Measurements from ENCODE around the gene EEF2KMT.
"Not testable (repeated sequence)": the region's sequence is repeated elsewhere in the genome, so short reads cannot be mapped to it uniquely, and the experiment has no call there.

Gene EEF2KMT, protein sequence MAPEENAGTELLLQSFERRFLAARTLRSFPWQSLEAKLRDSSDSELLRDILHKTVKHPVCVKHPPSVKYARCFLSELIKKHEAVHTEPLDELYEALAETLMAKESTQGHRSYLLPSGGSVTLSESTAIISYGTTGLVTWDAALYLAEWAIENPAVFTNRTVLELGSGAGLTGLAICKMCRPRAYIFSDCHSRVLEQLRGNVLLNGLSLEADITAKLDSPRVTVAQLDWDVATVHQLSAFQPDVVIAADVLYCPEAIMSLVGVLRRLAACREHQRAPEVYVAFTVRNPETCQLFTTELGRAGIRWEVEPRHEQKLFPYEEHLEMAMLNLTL

DNA sequence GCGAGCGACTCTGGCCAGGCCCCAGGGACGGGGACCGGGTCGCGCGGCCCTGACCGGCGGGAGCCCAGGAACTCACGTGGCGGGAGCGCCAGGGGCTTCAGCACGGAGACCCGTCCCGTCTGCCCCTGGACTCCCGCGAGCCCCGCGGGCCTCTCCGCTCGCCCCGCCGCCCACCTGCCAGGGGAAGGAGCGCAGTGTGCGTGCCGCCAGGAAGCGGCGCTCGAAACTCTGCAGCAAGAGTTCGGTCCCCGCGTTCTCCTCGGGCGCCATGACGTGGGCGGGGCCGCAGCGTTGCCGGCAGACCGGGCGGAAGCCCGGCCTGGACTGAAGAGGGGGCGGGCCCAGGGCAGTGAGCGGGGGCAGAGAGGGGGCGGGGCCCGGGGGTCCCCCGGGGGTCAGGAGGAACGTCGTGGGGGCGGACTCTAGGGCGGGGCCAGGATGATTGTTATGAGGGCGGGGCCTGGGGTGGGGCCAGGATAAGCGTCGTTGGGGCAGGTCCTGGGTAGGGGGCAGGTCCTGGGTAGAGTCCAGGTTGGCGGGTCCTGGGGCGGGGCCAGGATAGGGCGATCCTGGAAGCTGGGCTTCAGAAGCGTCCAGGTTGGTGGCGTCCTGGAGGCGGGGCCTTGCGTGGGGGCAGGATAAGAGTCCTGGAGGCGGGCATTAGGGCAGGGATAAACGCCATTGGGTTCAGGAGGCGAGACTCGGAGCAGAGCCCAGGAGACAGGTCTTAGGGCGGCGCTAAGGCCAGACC is at the start of gene EEF2KMT:
Gene EEF2KMT (minus strand): TSS at position 326 of the 751 bp plus-strand sequence. CDS start 56 bp downstream, at position 270.
- DNase-seq (ENCODE audit: low read depth, low spot score), result peak; percentile 99

DNA sequence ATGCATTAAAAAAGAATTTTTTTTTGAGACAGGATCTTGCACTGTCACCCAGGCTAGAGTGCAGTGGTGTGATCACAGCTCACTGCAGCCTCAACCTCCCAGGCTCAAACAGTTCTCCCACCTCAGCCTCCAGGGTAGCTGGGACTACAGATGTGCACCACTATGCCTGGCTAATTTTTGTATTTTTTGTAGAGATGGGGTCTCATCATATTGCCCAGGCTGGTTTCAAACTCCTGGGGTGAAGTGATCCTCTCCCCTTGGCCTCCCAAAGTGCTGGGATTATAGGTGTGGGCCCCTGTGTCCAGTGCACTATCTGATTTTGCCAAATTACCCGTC is 47.0 kb upstream of the EEF2KMT start:
- DNase-seq (ENCODE audit: low read depth, low spot score), result not testable (repeated sequence)

DNA sequence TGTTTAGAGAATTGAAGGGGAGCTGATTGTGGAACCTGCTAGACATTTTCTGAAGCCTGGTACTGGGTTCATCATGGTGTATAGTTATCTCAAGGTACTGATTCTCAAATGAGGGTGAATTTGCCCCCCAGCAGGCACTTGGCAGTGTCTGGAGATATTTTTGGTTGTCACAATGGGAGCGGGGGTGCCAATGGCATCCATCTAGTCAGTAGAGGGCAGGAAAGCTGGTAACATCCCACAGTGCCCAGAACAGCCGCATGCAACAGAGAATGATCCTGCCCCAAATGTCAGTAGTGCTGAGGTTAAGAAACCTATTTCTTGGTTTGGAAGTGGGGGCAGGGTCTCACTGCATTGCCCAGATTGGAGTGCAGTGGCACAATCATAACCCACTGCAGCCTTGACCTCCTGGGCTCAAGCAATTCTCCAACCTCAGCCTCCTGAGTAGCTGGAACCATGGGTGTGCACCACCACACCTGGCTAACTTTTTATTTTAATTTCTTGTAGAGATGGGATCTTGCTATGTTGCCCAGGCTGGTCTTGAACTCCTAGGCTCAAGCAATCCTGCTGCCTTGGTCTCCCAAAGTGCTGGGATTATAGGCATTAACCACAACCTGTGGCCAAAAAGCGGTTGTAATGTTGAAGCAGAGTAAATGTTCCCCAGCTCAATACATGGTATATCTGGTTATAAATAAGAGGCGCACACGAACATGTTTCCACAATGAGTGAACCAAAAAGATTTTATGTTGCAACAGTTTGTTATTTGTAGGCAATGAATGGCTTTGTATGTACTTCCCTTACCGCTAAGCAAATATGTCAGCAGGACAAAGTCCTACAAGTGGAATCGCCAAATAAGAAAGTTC is 46.4 kb upstream of the EEF2KMT start:
- no peak for DNase-seq (ENCODE audit: low read depth, low spot score)

DNA sequence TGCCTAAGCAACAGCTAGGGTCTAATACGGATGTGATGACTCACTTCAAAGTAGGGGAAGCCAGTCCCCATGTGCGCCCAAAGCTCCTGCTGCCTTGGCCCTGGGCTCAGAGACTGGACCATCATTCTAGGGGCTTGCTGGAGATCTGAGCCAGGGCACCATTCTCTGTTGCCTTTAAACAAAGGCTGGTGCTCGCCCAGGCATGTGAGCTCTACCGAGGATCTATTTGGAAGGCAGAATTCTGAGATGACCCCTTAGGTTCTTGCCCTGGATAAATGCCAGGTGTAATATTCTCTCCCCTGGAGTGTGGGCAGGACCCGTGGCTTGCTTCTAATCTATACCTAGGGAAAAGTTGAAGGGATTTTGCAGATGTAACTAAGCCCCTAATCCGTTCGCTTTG is 42.6 kb upstream of the EEF2KMT start:
- DNase-seq (ENCODE audit: low read depth, low spot score), result not testable (repeated sequence)

DNA sequence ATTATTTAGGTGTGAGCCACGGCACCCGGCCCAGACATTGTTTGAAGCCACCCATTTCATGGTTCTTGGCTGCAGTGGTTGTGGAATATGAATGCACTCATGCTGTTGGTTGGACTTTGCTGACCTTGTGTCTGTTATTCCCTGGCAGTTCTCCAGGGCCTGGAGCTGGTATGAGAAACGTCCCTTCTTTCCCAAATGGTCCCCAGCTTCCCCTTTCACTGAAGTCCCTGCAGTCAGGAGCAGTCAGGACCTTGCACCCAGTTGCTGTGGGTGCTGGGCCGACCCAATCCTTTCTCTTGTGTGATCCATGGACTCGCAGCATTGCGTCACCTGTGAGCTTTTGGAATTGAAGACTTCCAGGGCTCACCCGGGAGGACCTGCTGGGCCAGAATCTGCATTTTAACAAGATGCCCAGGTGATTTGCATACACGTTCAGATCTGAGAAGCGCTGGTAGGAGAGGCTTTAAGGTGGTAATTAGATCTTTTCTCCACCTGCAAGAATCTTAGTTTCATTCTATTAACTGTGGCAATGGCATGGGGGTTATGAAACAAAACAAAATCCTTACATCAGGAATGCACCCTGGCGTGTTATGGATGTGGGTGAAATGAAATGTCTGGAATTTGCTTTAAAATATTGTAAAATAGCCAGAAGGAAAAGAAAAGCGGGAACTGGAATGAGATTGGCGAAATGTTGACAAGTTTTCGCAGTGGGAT is 37.3 kb upstream of the EEF2KMT start:
- not testable (repeated sequence) for DNase-seq (ENCODE audit: low read depth, low spot score)

DNA sequence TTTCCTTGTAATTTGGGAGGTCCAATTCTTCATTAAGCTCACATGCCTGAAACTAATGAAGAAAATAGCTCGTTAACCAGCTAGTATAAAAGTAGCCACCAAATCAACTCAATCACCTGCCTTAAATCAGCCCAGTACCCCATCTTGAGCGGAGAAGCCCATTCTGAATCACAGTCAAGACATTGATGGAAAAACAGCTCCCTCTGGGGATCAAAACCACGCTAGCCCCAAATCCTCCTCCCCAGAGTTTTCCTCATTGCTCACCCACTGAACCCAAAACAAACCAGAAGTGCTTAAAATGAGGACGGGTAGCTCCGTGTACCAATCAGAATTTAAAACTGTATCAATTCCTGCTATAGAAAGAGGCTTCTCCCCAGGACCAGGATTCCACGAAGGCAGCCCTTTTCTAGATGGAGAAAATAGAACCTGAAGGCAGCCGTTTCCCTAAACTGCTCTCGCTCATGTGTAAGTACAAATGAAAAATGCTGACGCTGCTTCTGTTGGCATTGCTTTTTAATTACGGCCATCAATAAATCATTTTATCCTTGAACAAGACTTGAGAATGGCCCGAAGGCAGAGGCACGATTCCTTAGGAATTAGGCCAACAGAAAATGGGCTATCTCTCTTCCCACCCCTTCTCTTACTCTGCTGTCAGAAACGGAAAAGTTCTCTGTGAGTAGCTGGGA is 35.5 kb upstream of the EEF2KMT start:
- not testable (repeated sequence) for DNase-seq (ENCODE audit: low read depth, low spot score)

DNA sequence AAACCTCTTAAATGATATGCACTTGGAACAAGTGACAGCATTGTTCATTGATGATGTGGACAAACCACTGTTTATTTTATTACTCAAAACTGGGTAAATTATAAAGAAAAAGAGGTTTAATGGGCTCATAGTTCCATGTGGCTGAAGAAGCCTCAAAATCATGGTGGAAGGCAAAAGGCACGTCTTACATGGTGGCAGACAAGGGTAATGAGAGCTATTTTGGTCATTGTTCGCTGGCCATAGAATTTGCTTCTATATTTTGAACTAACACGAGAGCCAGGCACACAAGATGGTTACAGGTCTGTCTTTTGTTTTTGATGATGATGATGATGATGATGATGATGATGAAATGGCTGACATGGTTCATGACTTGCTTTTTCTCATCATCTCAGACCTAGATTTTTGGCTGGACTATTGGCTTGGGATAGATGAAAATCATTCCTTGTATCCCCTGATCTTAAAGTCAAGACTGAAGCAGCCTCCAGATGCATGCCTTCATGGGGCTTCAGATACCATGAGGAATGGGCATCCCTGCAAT is 33.9 kb upstream of the EEF2KMT start:
- not testable (repeated sequence) for DNase-seq (ENCODE audit: low read depth, low spot score)

DNA sequence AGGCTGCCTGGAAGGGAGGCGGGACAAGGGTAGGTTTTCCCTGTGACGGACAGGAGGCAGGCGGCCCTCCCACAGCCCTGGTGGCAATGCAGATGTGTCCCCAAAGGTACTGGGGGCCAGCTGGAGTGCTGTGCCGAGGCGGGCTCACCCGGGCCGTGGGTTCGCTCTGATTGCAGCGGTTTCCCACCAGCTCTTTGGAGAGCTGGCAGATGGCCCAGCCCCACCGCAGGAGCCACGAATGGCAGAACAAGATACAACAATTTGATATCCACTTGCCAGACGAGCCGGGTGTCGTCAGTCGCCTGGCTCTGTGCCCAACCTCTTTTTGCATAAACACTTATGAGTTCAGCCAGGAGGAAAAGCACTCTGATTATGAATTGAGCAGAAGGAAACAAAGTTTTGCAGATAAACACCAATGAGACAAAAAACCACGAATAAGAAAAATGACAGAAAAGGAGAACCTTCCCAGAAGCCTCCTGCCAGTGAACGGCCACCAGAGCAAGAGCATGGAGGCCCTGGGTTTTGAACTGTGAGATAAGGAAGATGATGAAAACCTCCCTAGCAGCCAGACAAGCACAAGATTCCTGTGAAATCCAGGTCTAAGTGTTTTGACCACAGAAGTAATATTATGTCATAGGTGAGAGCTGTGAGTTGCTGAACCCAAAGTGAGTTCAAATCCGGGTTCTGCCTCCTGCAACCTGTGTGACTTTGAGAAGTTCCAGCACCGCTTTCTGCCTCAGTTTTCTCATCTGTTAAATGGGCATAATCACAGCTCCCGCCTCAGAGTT is 19.9 kb upstream of the EEF2KMT start:
- DNase-seq (ENCODE audit: low read depth, low spot score), result peak; percentile 74

DNA sequence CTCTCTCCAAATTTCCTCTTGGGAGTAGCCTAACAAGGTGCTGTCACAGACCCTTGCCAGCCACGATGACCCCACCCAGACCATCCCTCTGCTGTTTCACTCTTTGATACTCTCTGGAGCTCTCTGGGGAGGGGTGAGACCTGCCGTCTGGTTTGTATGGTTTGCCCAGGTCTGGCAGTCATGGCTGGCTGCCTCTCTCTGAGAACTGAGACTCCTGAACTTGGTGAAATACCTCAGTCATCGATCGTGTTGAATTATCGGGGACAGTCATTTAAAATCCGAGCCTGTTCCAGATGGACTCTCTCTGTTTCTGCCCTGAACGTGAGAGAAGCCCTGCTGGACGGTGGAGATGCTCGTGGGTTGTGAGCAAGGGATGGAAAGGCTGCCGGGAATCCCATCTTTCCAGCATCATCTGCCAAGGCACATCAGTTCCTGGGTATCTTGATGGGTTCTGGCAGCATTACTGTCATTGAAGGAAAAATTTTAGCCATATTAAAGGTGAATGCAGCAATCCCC is 19.2 kb upstream of the EEF2KMT start:
- not testable (repeated sequence) for DNase-seq (ENCODE audit: low read depth, low spot score)

DNA sequence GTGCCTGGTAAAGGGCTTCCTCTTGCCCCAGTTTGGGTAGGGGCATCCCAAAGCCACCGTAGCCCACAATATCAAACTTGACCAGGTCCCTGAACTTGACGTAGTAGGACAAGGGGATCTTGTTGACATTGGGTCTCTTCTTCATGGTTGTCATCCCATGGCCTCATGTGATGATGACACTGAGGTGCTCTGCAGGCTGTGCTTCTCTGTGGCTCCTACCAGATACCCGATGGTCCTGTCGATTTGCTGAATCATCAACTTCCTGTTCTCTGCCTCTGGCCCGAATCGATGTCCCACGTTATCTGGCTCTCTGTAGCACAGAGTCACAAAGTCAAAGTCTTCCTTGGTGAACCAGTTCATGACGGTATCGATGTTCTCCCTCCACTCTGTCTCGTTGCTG is 13.3 kb upstream of the EEF2KMT start:
- DNase-seq (ENCODE audit: low read depth, low spot score), result not testable (repeated sequence)

DNA sequence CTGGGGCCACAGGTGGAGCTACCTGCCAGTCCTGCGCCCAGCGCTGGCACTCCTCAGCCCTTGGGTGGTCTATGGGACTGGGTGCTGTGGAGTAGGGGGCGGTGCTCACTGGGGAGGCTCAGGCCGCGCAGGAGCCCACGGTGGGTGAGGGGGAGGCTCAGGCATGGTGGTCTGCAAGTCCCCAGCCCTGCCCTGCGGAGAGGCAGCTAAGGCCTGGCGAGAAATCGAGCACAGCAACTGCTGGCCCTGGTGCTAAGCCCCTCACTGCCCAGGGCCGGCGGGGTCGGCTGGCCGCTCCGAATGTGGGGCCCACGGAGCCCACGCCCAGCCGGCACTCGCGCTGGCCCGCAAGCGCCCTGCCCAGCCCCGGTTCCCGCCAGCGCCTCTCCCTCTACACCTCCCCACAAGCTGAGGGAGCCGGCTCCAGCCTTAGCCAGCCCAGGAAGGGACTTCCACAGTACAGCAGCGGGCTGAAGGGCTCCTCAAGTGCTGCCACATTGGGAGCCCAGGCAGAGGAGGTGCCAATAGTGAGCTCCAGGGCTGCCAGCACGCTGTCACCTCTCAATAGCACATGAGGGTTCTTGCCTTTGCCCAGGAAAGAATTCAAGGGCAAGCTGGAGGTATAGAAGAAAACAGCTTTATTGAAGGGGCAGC is 11.0 kb upstream of the EEF2KMT start:
- no peak for DNase-seq (ENCODE audit: low read depth, low spot score)

DNA sequence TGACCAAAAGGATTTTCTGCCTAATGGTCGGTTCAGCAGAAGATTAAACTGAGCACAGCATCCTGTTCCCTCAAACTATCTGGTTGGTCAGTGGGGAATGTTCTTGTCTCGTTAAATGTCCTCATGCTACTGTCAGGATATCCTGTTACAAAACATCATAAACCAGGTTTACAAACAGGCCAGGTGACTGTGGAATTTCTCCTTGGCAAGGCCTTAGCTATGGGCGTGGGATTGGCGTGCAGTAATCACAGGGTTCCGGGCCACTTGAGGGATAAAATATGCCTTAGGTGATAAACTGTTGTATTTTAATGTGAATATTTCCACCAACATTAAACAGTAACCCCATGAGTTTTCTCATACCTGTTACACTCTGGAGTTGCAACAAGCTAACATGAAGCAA is 7.4 kb upstream of the EEF2KMT start:
- not testable (repeated sequence) for DNase-seq (ENCODE audit: low read depth, low spot score)

DNA sequence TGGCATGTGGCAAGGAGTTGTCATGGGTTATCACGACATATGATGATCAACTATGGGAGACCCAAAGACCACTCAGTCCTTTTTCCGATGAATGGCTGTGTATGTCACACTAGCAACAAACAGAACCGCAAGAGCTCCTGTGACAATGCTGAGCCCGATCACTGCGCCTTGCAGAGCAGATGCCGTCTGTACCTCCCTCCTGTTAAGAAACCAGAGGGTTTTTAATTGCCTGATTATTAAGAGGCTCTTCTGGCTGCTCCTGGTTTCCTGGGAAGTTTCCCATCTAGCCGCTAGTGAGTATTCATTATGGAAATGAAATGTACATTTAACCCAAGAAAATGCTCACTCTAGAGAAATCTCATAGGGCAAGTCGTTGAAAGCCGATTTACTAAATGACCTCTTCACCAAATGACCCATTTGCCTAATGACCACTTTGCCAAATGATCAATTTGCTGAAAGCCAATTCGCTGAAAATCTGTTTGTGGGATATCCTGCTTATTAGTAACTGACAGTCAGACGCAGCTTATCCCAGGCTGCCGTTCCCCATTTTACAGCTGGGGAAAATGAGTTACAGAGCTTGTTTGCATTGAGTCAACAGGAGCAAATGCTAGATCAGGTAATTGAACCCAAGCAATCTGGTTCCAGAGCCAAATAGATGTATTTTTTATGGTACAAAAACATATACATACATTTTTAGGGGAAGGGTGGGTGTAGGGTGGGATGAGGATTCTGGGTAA is 5.9 kb upstream of the EEF2KMT start:
- DNase-seq (ENCODE audit: low read depth, low spot score), result not testable (repeated sequence)

DNA sequence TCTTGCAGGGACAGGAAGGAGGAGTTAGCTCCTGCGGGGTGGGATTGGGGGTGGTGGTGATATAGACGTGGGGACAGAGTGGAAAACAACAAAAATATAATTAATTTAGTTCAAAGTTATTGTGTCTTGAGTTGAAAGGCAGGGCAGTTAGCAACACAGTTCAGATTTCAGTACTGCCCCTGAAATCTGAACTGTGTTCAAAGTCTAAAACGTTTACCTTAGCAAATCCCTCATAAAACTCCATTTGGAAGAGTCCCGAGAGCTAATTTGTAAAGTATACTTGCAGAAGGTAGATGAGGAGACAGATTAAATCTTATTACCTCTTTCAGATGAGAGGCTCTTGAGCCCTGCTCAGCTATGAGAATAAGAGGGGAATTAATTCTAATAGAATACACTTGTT is 1.6 kb upstream of the EEF2KMT start:
- not testable (repeated sequence) for DNase-seq (ENCODE audit: low read depth, low spot score)

DNA sequence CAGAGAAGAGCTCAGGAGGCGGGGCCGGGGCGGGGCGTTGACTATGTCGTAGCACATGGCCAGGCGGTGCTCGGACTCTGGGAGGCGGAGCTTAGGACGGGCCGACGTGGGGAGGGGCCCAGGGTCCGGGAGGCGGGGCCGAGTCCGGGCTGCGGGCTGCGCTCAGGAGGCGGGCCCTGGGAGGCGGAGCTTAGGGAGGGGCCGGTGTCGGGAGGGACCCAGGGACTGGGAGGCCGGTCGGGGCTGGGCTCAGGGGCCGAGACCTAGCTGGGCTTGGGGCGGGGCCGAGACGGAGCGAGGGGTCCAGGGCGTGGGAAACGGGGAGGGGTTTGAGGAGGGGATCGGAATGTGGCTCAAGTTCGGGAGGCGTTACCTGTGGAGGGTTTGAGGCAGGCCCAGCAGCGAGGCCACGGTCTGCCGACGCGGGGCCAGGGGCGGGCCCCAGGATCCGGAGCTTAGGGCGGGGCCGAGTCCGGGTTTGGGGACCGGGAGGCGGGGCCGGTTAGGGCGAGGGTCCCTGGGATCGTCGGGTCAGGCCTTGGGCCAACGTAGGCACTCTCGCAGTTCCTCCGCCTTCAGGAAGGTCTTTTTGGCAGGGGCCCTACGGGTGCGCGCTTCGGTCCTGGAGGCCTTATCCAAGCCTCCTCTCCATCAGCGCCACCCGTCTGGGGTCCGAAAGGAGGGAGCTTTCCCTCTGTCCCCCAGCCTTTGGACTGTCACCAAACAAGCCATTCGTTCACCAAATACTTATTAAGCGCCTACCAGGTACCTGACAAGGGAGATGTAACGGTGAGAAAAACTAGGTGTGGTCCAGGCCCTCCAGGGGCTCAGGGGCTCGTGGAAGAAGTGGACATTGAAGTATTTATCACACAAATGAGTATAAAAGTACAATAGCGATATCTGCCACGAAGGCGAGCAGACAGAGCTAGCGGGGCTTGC is 895 bp upstream of the EEF2KMT start:
- peak; percentile 79 for DNase-seq (ENCODE audit: low read depth, low spot score)

DNA sequence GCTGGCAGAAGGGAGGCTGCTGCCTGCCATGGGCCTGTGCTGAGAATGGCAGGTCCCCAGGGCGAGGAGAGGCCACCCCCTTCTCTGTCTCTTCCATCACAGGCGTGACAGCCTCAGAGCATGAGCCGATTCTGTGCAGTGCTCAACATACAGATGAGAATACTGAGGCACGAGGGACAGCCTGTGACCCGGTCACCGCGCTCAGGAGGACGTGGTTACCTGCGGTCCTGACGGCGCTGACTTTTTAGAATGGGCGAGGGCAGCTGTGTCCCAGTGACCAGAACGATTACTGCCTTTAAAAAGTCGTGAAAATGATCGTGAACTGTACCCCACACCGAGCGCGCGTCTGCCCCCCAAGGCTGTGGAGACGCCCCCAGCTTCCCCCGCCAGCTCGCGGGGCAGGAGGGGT is 530 bp downstream of the EEF2KMT start:
- DNase-seq (ENCODE audit: low read depth, low spot score), result peak; percentile 48

DNA sequence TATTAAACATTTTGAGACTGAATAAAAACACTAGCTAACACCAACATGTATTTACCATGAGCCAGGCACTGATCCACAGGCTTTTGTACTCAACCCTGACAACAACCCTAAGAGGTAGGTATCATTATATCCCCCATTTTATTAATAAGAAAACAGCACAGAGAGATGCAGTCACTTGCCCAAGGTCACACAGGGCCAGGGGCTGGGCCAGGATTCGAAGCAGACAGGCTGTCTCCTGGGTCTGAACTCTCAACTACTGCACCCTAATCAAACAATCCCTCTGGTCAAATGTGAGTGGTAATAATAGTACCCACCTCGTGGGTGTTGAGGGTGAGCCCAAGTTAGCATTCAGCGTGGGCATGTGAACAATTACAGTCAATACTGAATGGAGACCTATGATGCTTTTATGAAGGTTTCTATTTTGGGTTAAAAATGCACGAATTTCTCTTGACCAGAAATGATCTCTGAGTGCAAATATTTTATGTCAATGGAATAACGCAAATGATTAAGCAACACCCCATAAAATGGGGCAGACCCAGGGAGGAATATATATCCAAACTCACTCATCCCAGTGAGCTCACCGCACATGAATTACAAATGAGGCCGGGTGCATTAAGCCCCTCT is 1.0 kb downstream of the EEF2KMT start:
- DNase-seq (ENCODE audit: low read depth, low spot score), result not testable (repeated sequence)

Data from astrocyte of the hippocampus (primary cell).